Measurements from ENCODE around the gene GNAS. TPM values are rescaled to one million over a fixed set of nuclear protein-coding genes. Genes with fewer than 3 reads are reported as not detected.

GNAS gene
- total and polyA plus RNA-seq, 4 donors, result 838 to 1,060 (median 907) TPM

DNA sequence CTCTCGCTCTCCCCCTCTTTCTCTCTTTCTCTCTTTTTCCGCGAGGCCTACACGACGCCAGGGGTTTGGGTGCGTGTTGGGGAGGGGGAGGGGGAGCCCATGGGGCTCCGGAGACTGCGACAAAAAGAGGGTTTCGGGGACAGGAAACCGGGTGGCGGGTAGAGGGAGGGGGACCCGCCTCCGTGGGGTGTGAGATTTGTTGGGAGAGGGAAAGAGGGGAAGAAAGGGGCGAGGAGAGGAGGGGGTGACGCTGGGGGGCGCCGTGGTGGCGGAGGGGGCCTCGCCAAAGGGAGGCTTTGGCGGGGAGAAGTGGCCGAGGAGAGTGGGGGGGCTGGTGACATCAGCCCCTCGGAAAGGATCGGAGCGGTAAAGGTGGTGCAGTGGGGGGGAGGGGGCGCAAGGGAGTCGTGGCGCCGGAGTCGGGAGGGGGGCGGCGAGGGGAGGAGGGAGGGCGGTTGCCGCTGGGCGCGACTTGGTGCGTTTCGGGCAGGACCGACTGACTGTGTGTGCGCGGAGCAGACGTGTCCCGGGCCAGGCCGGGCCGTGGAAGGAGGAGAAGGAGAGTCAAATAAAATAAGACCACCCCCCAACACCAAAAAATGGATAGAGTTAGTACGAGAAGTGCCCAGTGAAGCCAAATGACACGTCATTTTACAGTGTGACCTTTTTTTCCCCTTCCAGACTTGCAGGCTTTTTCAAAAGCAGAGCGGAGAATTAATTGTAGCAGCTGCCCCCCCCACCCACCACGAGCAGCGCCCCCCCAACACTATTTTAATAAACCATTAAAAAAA lies 39.8 kb downstream of the GNAS start:
- intact Hi-C loops (cut with DNase I), result loop anchor here (2.0 to 5.0 kb wide), 4 partner anchors 14 to 150 kb away; partner anchors contain the start of genes ATP5F1E (in 1 of the 2), NELFCD (in 1 of the 2) and PRELID3B (in 1 of the 2)
- H3K4me1 ChIP-seq (ENCODE audit: control insufficient read depth in 1 of 2, insufficient read depth in 2 of 2, low read length in 2 of 2), result peaks cover 0 to 6% of the 10 kb centered on the region in 2 donors
- peak; percentile 88 to 92 for DNase-seq

GRCh38 chr20:58892932-58893224 lies 40.4 kb downstream of the GNAS start:
- 0% methylated on average over 1 of the region's 1 CpG for WGBS, 2 donors
- intact Hi-C loops (cut with DNase I), result loop anchor here (2.0 to 5.0 kb wide), 4 partner anchors 14 to 149 kb away; partner anchors contain the start of genes ATP5F1E (in 1 of the 2), NELFCD (in 1 of the 2) and PRELID3B (in 1 of the 2)
- peak overlapping the region; percentile 82 to 100 for H3K27ac ChIP-seq (ENCODE audit: low read depth in 1 of 2, low read length in 2 of 2)
- H3K27me3 ChIP-seq (ENCODE audit: control insufficient read depth in 1 of 2, insufficient read depth in 2 of 2, low read length in 1 of 2), result peaks cover 0 to 1% of the 10 kb centered on the region in 2 donors
- peaks cover 0 to 6% of the 10 kb centered on the region in 2 donors for H3K4me1 ChIP-seq (ENCODE audit: control insufficient read depth in 1 of 2, insufficient read depth in 2 of 2, low read length in 2 of 2)
- DNase-seq, result no peak
- H3K36me3 ChIP-seq (ENCODE audit: control insufficient read depth in 1 of 2, insufficient read depth in 2 of 2, low read length in 1 of 2), result no peaks in the 10 kb centered on the region
- H3K9me3 ChIP-seq (ENCODE audit: control insufficient read depth, low read length), result no peaks in the 10 kb centered on the region
- no peak for ATAC-seq (ENCODE audit: low FRiP score)
- peak overlapping the region; percentile 85 to 95 for H3K4me3 ChIP-seq (ENCODE audit: low read length in 2 of 2)

More for the DNA sequence above, 39.8 kb downstream of the GNAS start:
- Histone ChIP-seq H3K4me3 (ENCODE audit: low read length in 2 of 2) (peak overlapping the region; percentile 85 to 95), H3K27me3 (ENCODE audit: control insufficient read depth in 1 of 2, insufficient read depth in 2 of 2, low read length in 1 of 2) (peaks cover 0 to 1% of the 10 kb centered on the region in 2 donors), H3K9me3 (ENCODE audit: control insufficient read depth, low read length) (no peaks in the 10 kb centered on the region), H3K36me3 (ENCODE audit: control insufficient read depth in 1 of 2, insufficient read depth in 2 of 2, low read length in 1 of 2) (no peaks in the 10 kb centered on the region), H3K27ac (ENCODE audit: low read depth in 1 of 2, low read length in 2 of 2) (peak overlapping the region; percentile 90 to 100)
- 0 to 1% methylated on average over 31 to 49 of the region's 49 CpGs for WGBS, 2 donors
- ATAC-seq (ENCODE audit: low FRiP score), result peak; percentile 58

- no peak for ATAC-seq (ENCODE audit: low FRiP score)
- WGBS, 2 donors, result 18 to 19% methylated on average over 5 of the region's 5 CpGs
- Histone ChIP-seq H3K9me3 (ENCODE audit: control insufficient read depth, low read length) (no peaks in the 10 kb centered on the region), H3K36me3 (ENCODE audit: control insufficient read depth in 1 of 2, insufficient read depth in 2 of 2, low read length in 1 of 2) (no peaks in the 10 kb centered on the region), H3K27ac (ENCODE audit: low read depth in 1 of 2, low read length in 2 of 2) (peak overlapping the region in 1 of 2 donors; percentile 37), H3K4me3 (ENCODE audit: low read length in 2 of 2) (no peak overlapping the region), H3K27me3 (ENCODE audit: control insufficient read depth in 1 of 2, insufficient read depth in 2 of 2, low read length in 1 of 2) (peaks cover 0 to 1% of the 10 kb centered on the region in 2 donors), H3K4me1 (ENCODE audit: control insufficient read depth in 1 of 2, insufficient read depth in 2 of 2, low read length in 2 of 2) (peaks cover 0 to 7% of the 10 kb centered on the region in 2 donors)
- peak in 1 of 2 donors; percentile 51 for DNase-seq
- intact Hi-C loops (cut with DNase I), result loop anchor here (2.0 to 5.0 kb wide), 4 partner anchors 13 to 149 kb away; partner anchors contain the start of genes ATP5F1E (in 1 of the 2), NELFCD (in 1 of the 2) and PRELID3B (in 1 of the 2)
These were observed 41.0 kb downstream of the GNAS start for GRCh38 chr20:58893355-58894120.

DNA sequence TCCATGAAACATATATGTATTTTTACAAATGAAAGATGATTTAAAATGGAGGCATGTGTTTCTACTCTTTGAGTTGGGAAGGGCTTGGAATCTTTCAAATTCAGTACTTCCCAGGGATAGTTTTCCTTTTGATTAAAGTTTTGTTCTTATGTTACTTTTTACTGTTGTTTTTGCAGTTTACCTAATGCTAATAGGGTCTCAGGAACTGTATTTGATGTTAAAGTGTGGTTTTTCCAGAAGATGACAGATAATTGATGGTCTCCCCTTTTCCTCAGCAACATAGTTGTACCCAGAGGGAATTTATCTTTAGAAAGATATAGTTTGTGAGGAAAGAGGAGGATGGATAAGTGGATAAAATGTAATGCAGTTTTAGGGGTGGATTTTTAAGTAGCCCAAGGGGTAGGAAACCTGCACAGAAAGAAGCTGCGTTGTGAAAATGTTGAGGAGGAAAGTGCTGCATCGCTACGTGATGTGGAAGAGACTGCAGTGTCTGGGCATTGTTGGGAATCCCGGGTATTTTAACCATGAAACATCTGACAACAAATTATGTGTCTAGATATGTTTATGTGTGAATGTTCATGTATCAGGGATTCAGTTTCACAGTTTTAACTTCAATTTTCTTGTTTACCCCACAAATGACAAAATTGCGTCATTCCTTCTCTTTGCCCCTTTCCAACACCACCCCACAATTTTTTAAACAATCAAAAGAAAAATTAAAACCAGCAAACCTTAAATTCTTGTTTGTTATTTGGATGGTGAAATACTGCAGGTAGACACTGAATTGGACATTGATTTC lies 42.3 kb downstream of the GNAS start:
- 12 to 14% methylated on average over 5 of the region's 5 CpGs for WGBS, 2 donors
- Histone ChIP-seq H3K27ac (ENCODE audit: low read depth in 1 of 2, low read length in 2 of 2) (no peak overlapping the region), H3K36me3 (ENCODE audit: control insufficient read depth in 1 of 2, insufficient read depth in 2 of 2, low read length in 1 of 2) (no peaks in the 10 kb centered on the region), H3K27me3 (ENCODE audit: control insufficient read depth in 1 of 2, insufficient read depth in 2 of 2, low read length in 1 of 2) (no peaks in the 10 kb centered on the region), H3K4me1 (ENCODE audit: control insufficient read depth in 1 of 2, insufficient read depth in 2 of 2, low read length in 2 of 2) (peaks cover 0 to 10% of the 10 kb centered on the region in 2 donors), H3K4me3 (ENCODE audit: low read length in 2 of 2) (peak overlapping the region in 1 of 2 donors; percentile 8), H3K9me3 (ENCODE audit: control insufficient read depth, low read length) (no peaks in the 10 kb centered on the region)
- ATAC-seq (ENCODE audit: low FRiP score), result no peak
- intact Hi-C loops (cut with DNase I), result loop anchor here (5.0 kb wide), 3 partner anchors 87 to 147 kb away; partner anchors contain the start of genes ATP5F1E (in 1 of the 2), NELFCD (in 1 of the 2) and PRELID3B (in 1 of the 2)
- no peak for DNase-seq

- no peak overlapping the region for H3K27ac ChIP-seq (ENCODE audit: low read depth in 1 of 2, low read length in 2 of 2)
- peak overlapping the region in 1 of 2 donors; percentile 8 for H3K4me3 ChIP-seq (ENCODE audit: low read length in 2 of 2)
- H3K4me1 ChIP-seq (ENCODE audit: control insufficient read depth in 1 of 2, insufficient read depth in 2 of 2, low read length in 2 of 2), result peaks cover 0 to 10% of the 10 kb centered on the region in 2 donors
- DNase-seq (no peak), ATAC-seq (ENCODE audit: low FRiP score) (no peak)
- intact Hi-C loops (cut with DNase I), result no loop called here
- H3K9me3 ChIP-seq (ENCODE audit: control insufficient read depth, low read length), result no peaks in the 10 kb centered on the region
- no peaks in the 10 kb centered on the region for H3K27me3 ChIP-seq (ENCODE audit: control insufficient read depth in 1 of 2, insufficient read depth in 2 of 2, low read length in 1 of 2)
- H3K36me3 ChIP-seq (ENCODE audit: control insufficient read depth in 1 of 2, insufficient read depth in 2 of 2, low read length in 1 of 2), result no peaks in the 10 kb centered on the region
- 18% methylated on average over 13 of the region's 13 CpGs for WGBS, 2 donors
These were observed 43.1 kb downstream of the GNAS start for GRCh38 chr20:58895448-58896180.

DNA sequence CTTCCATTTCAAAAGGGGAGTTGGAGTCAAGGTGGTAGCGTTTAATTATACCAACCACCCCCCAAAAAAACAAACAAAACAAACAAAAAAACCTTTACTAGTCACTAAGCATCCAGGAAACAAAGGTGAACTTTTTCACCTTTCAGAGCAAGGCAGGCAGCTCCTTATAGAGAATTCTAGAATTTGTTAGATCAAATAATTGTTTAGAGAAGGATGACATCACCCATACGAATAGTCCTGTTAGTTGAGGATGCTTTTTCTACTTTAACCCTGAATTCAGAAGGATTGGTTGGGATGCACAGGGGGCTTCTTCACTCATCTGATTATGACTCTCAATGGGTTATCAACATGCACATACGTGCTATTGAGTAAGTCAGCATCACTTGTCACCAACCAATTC lies 44.3 kb downstream of the GNAS start:
- ATAC-seq (ENCODE audit: low FRiP score), result no peak
- H3K27ac ChIP-seq (ENCODE audit: low read depth in 1 of 2, low read length in 2 of 2), result no peak overlapping the region
- no peak overlapping the region for H3K4me3 ChIP-seq (ENCODE audit: low read length in 2 of 2)

GRCh38 chr20:58897488-58897887 lies 45.0 kb downstream of the GNAS start:
- intact Hi-C loops (cut with DNase I), result no loop called here

More for the DNA sequence above, 44.3 kb downstream of the GNAS start:
- 34 to 40% methylated on average over 3 of the region's 3 CpGs for WGBS, 2 donors
- H3K9me3 ChIP-seq (ENCODE audit: control insufficient read depth, low read length), result no peaks in the 10 kb centered on the region
- no peaks in the 10 kb centered on the region for H3K36me3 ChIP-seq (ENCODE audit: control insufficient read depth in 1 of 2, insufficient read depth in 2 of 2, low read length in 1 of 2)
- H3K4me1 ChIP-seq (ENCODE audit: control insufficient read depth in 1 of 2, insufficient read depth in 2 of 2, low read length in 2 of 2), result peaks cover 0 to 10% of the 10 kb centered on the region in 2 donors
- DNase-seq, result no peak
- intact Hi-C loops (cut with DNase I), result no loop called here
- H3K27me3 ChIP-seq (ENCODE audit: control insufficient read depth in 1 of 2, insufficient read depth in 2 of 2, low read length in 1 of 2), result no peaks in the 10 kb centered on the region

More at GRCh38 chr20:58897488-58897887, 45.0 kb downstream of the GNAS start:
- Histone ChIP-seq H3K27ac (ENCODE audit: low read depth in 1 of 2, low read length in 2 of 2) (no peak overlapping the region), H3K36me3 (ENCODE audit: control insufficient read depth in 1 of 2, insufficient read depth in 2 of 2, low read length in 1 of 2) (no peaks in the 10 kb centered on the region), H3K27me3 (ENCODE audit: control insufficient read depth in 1 of 2, insufficient read depth in 2 of 2, low read length in 1 of 2) (no peaks in the 10 kb centered on the region), H3K4me3 (ENCODE audit: low read length in 2 of 2) (no peak overlapping the region), H3K4me1 (ENCODE audit: control insufficient read depth in 1 of 2, insufficient read depth in 2 of 2, low read length in 2 of 2) (peaks cover 0 to 10% of the 10 kb centered on the region in 2 donors), H3K9me3 (ENCODE audit: control insufficient read depth, low read length) (no peaks in the 10 kb centered on the region)
- whole genome bisulfite sequencing, 2 donors, result 11 to 14% methylated on average over 4 of the region's 4 CpGs
- ATAC-seq (ENCODE audit: low FRiP score), result no peak
- no peak for DNase-seq
